GM12878 (cell line): ENCODE measurements around the gene NTPCR. TPM values are rescaled to one million over a fixed set of nuclear protein-coding genes. Genes with fewer than 3 reads are reported as not detected.

Experiments used
- ATAC-seq: fragments of 200-7000 bp; cut with Tn5 transposase; 3 replicates; pipeline ENCODE4 v1.9.1; 2020; ENCODE audit warnings: mild to moderate bottlenecking, moderate library complexity
- BruUV-seq: library from RNA; stranded (reverse); fragments of 400-500 nt; replicated peaks from 2 replicates; lab custom pipeline; 2021; lab: Mats Ljungman, UMichigan
- CTCF ChIA-PET: fragments of 300-600 bp; sonication (Branson Sonifier 250); formaldehyde crosslinking; extraction: SDS; loops from one replicate; lab custom pipeline; 2021; ENCODE audit warnings: inconsistent platforms; lab: Yijun Ruan, JAX
- POLR2A ChIA-PET: fragments of 350-600 bp; formaldehyde crosslinking; extraction: SDS; loops from one replicate; lab custom pipeline; 2021; ENCODE audit warnings: inconsistent platforms; lab: Charles Lee
- RAD21 ChIA-PET: fragments of 300-600 bp; sonication (Branson Sonifier 250); formaldehyde crosslinking; loops from one replicate; lab custom pipeline; 2023; ENCODE audit warnings: antibody characterized with exemption; ENCODE audit not compliant: unreplicated experiment; lab: Charles Lee
- SMC1A ChIA-PET: fragments of 300-600 bp; sonication (Branson Sonifier 250); formaldehyde crosslinking; loops from one replicate; lab custom pipeline; 2023; ENCODE audit not compliant: unreplicated experiment, uncharacterized antibody; lab: Charles Lee
- DNase-seq: peaks from one replicate; pipeline ENCODE4 v3.0.0-alpha.2; 2011; ENCODE audit warnings: low read depth, low spot score
- FAIRE-seq: peaks from 3 replicates; lab custom pipeline; 2011; peaks lifted over from hg19 to GRCh38; lab: Jason Lieb, UNC
- H2AFZ ChIP-seq: 2 replicates; pipeline ENCODE4 v1.6.0; 2011; ENCODE audit warnings: low read depth, low read length, control low read depth; ENCODE audit not compliant: control insufficient read depth
- H3K27ac ChIP-seq: 2 replicates; pipeline ENCODE4 v1.5.1; 2011; ENCODE audit warnings: control low read depth; ENCODE audit not compliant: control insufficient read depth, insufficient read depth
- H3K27me3 ChIP-seq, 2 experiments: replicated peaks in 1 of 2; 2 replicates each; pipeline versions ENCODE4 v1.6.0 to v1.6.1; 2011; ENCODE audit warnings: low read length in 1 of 2; ENCODE audit not compliant: control insufficient read depth in 2 of 2, insufficient read depth in 2 of 2
- H3K36me3 ChIP-seq, 2 experiments: 2 replicates each; pipeline ENCODE4 v1.5.1; 2011; ENCODE audit warnings: low read length in 1 of 2; ENCODE audit not compliant: control insufficient read depth in 2 of 2, insufficient read depth in 2 of 2
- H3K4me1 ChIP-seq: 2 replicates; pipeline ENCODE4 v1.6.1; 2011; ENCODE audit warnings: mild to moderate bottlenecking, low read length, moderate library complexity, mixed read lengths; ENCODE audit not compliant: control insufficient read depth, insufficient read depth
- H3K4me2 ChIP-seq: 2 replicates; pipeline ENCODE4 v1.6.0; 2011; ENCODE audit warnings: control low read depth; ENCODE audit not compliant: control insufficient read depth, insufficient read depth
- H3K4me3 ChIP-seq: fragments of 200-600 bp; sonication (generic); 2 replicates; pipeline ENCODE4 v1.5.1; 2016
- H3K79me2 ChIP-seq: 2 replicates; pipeline ENCODE4 v1.6.0; 2011; ENCODE audit warnings: low read length; ENCODE audit not compliant: control insufficient read depth, insufficient read depth
- H3K9ac ChIP-seq: 2 replicates; pipeline ENCODE4 v1.8.0; 2011; ENCODE audit warnings: low read length, control low read depth, mixed read lengths; ENCODE audit not compliant: control insufficient read depth, insufficient read depth
- H3K9me3 ChIP-seq: replicated peaks from 3 replicates; pipeline ENCODE4 v1.5.1; 2011; ENCODE audit warnings: mild to moderate bottlenecking, low read length; ENCODE audit not compliant: control insufficient read depth, insufficient read depth
- H4K20me1 ChIP-seq: 2 replicates; pipeline ENCODE4 v1.6.0; 2011; ENCODE audit not compliant: control insufficient read depth, insufficient read depth
- JUND ChIP-seq: IDR thresholded peaks from 2 replicates; pipeline ENCODE4 v1.6.1; 2012; ENCODE audit warnings: low read depth, mild to moderate bottlenecking, low read length, improper control_type of control experiment, moderate library complexity
- MLLT1 ChIP-seq: fragments of 450-650 bp; IDR thresholded peaks from 2 replicates; pipeline ENCODE4 v1.6.1; 2016; ENCODE audit warnings: mild to moderate bottlenecking
- NFYB ChIP-seq: IDR thresholded peaks from 2 replicates; pipeline ENCODE4 v1.6.1; 2011; ENCODE audit warnings: low read depth, mild to moderate bottlenecking, low read length, improper control_type of control experiment, moderate library complexity; ENCODE audit not compliant: insufficient read depth
- RELA ChIP-seq: fragments of 450-650 bp; IDR thresholded peaks from 2 replicates; pipeline ENCODE4 v1.8.0; 2014; ENCODE audit warnings: borderline replicate concordance; ENCODE audit not compliant: partially characterized antibody
- RELB ChIP-seq: fragments of 450-650 bp; IDR thresholded peaks from 2 replicates; pipeline ENCODE4 v1.6.1; 2017; ENCODE audit warnings: low read depth, mild to moderate bottlenecking, moderate library complexity
- SPI1 ChIP-seq: IDR thresholded peaks from 2 replicates; pipeline ENCODE4 v1.6.1; 2011; ENCODE audit warnings: low read depth, mild to moderate bottlenecking, low read length, moderate library complexity, borderline replicate concordance; ENCODE audit not compliant: insufficient read depth
- TCF12 ChIP-seq: IDR thresholded peaks from 2 replicates; pipeline ENCODE4 v1.6.1; 2011; ENCODE audit warnings: low read depth, mild to moderate bottlenecking, low read length
- YBX1 ChIP-seq: fragments of 450-650 bp; IDR thresholded peaks from 2 replicates; pipeline ENCODE4 v1.6.1; 2016; ENCODE audit warnings: antibody characterized with exemption
- YY1 ChIP-seq: IDR thresholded peaks from 2 replicates; pipeline ENCODE4 v1.6.1; 2011; ENCODE audit warnings: low read depth, mild to moderate bottlenecking, low read length
- ZNF207 ChIP-seq: fragments of 450-650 bp; IDR thresholded peaks from 2 replicates; pipeline ENCODE4 v1.6.1; 2014; ENCODE audit warnings: antibody characterized with exemption, mild to moderate bottlenecking, borderline replicate concordance
- ZNF24 ChIP-seq: fragments of 450-650 bp; IDR thresholded peaks from 2 replicates; pipeline ENCODE4 v1.6.1; 2017; ENCODE audit warnings: antibody characterized with exemption, mild to moderate bottlenecking
- WGBS: methylation state at CpG from one replicate; pipeline ENCODE4 v1.1.6; 2016; ENCODE audit warnings: low lambda C conversion rate; ENCODE audit not compliant: insufficient replicate concordance, insufficient coverage; ENCODE audit errors: missing lambda C conversion rate; 5-methylcytosine and 5-hydroxymethylcytosine counted together
- in situ Hi-C: fragments of 300-500 bp; cut with MboI; formaldehyde crosslinking; loops from 9 replicates; pipeline ENCODE4 v1.14.3; 2018; ENCODE audit warnings: mixed read lengths
- intact Hi-C: fragments of 100-400 bp; cut with micrococcal nuclease; formaldehyde crosslinking; loops from one replicate; pipeline ENCODE4 v1.14.2; 2022; ENCODE audit not compliant: unreplicated experiment
- polyA plus RNA-seq, 11 experiments: library from polyadenylated mRNA; depleted of rRNA in 4 of 11; unstranded in 6 of 11; stranded (reverse) in 5 of 11; fragments of >200 nt; fragmentation: Nextera tagmentation in 4 of 11; fragmentation: Illumina TruSeq in 1 of 11; extraction: Ambion mirVana in 4 of 11; extraction: Trizol in 1 of 11; gene quantifications; 1 replicate in 1 of 11; 2 replicates in 10 of 11; pipeline versions ENCODE4 v1.2.1 to v1.2.3, GENCODE V29; 2011 to 2016; ENCODE audit warnings: inconsistent platforms in 2 of 11, missing spikeins in 2 of 11, low read depth in 1 of 11
- total RNA-seq, 4 experiments: library from RNA; depleted of rRNA in 3 of 4; stranded (reverse); fragments of >200 nt in 3 of 4; fragmentation: Illumina TruSeq in 1 of 4; extraction: Trizol in 1 of 4; gene quantifications; 2 replicates each; pipeline versions ENCODE4 v1.2.1 to v1.2.3, GENCODE V29; 2013 to 2021

The NTPCR gene
- total and polyA plus RNA-seq, 10 of the 15 experiments (the other 5 are each of a cell fraction or from before 2014, with no cell fraction given), result 25.4 to 109 (median 56.6) TPM

GRCh38 chr1:232965912-232966217 lies 15.5 kb downstream of the NTPCR start:
- 63% methylated on average over 6 of the region's 6 CpGs for WGBS
- CTCF ChIA-PET, result interaction anchor here (0.6 to 3.0 kb wide), 3 partner anchors 10 to 16 kb away, joined by 3 to 20 read pairs (median 3); partner anchors contain the start of gene NTPCR
- Histone ChIP-seq H3K27me3 (no peaks in the 10 kb centered on the region), H3K79me2 (no peaks in the 10 kb centered on the region), H3K4me2 (no peak overlapping the region), H3K9ac (no peak overlapping the region), H4K20me1 (no peaks in the 10 kb centered on the region), H3K27ac (no peak overlapping the region), H2AFZ (no peak overlapping the region), H3K36me3 (peaks cover 5 to 6% of the 10 kb centered on the region in 2 experiments), H3K4me1 (no peaks in the 10 kb centered on the region), H3K4me3 (no peak overlapping the region), H3K9me3 (no peaks in the 10 kb centered on the region; the same call in 2 of the 3 replicates)
- in situ Hi-C loops (no loop called here), intact Hi-C loops (no loop called here)
- RAD21 ChIA-PET, result interaction anchor here (1.5 kb wide), 1 partner anchor 13 kb away, joined by 3 read pairs; no protein-coding TSS in a partner anchor
- POLR2A ChIA-PET, result no interaction called here
- FAIRE-seq, result no peak
- SMC1A ChIA-PET, result interaction anchor here (1.2 kb wide), 2 partner anchors 130 to 162 kb away, joined by 3 read pairs; no protein-coding TSS in a partner anchor
- DNase-seq, result no peak
- BruUV-seq, result no TSS peak
- no peak for ATAC-seq
- TF ChIP-seq SPI1 (no peak), ZNF24 (no peak), ZNF207 (no peak), MLLT1 (no peak), TCF12 (no peak), RELB (no peak), JUND (no peak), RELA (no peak), YY1 (no peak), YBX1 (no peak), NFYB (no peak)
